ENCODE data around the gene DRP2.

DNA sequence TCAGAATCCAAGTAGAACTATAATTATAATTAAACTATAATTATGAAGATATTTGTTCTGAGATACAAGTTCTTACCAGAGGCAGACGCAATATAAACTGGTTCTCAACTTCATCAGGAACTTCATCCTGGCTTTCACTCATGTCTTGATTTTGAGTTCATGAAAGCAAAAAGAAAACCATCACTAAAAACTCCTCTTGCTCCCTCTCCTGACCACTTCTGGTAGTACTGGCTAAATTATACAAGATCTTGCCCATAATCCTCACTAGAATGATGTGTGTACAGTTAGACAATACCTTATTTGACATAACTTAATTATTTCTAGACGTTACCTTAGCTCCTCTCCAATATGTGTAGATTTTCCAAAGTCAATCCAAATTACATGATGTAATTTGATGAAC is 67.8 kb downstream of the DRP2 start:
- TF ChIP-seq, protein P1, sequence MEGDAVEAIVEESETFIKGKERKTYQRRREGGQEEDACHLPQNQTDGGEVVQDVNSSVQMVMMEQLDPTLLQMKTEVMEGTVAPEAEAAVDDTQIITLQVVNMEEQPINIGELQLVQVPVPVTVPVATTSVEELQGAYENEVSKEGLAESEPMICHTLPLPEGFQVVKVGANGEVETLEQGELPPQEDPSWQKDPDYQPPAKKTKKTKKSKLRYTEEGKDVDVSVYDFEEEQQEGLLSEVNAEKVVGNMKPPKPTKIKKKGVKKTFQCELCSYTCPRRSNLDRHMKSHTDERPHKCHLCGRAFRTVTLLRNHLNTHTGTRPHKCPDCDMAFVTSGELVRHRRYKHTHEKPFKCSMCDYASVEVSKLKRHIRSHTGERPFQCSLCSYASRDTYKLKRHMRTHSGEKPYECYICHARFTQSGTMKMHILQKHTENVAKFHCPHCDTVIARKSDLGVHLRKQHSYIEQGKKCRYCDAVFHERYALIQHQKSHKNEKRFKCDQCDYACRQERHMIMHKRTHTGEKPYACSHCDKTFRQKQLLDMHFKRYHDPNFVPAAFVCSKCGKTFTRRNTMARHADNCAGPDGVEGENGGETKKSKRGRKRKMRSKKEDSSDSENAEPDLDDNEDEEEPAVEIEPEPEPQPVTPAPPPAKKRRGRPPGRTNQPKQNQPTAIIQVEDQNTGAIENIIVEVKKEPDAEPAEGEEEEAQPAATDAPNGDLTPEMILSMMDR (IDR thresholded peaks at IDR 0.05 in 8 of 11, conservative IDR thresholded peaks at IDR 0.05 in 3 of 11) = peak in 9 of 11 experiments; percentile 31 to 64 (median 49)
- TF ChIP-seq POLR2AphosphoS5 (IDR thresholded peaks at IDR 0.05) = no peak

Data from spleen (tissue), 7 donors.